ENCODE data around the gene PAX5. TPM values are rescaled to one million over a fixed set of nuclear protein-coding genes. Genes with fewer than 3 reads are reported as not detected.

The PAX5 gene
- total RNA-seq, 1 experiment from 2014 or later, result 0.39 TPM

- H2AK5ac ChIP-seq (ENCODE audit: insufficient read length, low read length), result no peak overlapping the region
- no peak overlapping the region for H3T11ph ChIP-seq (ENCODE audit: low read length)
- no peak overlapping the region for H3K4ac ChIP-seq (ENCODE audit: low read depth, low read length)
- peaks cover 5% of the 10 kb centered on the region for H3K9me3 ChIP-seq (ENCODE audit: control insufficient read depth, low read depth, low read length)
- H2AFZ ChIP-seq (ENCODE audit: low read length), result no peak overlapping the region
- Mint-ChIP-seq H3K4me1 (peaks cover 0 to 3% of the 10 kb centered on the region in 2 experiments; a peak in 1 of 4 replicates), H3K27me3 (ENCODE audit: low read depth) (peaks cover 27% of the 10 kb centered on the region), H3K9me3 (peaks cover 7 to 11% of the 10 kb centered on the region in 2 experiments), H3K27ac (no peak overlapping the region), H3K36me3 (ENCODE audit: insufficient read depth in 1 of 3, low read depth in 3 of 3) (peaks cover 0 to 7% (median 3%) of the 10 kb centered on the region in 3 experiments; a peak in 4 of 7 replicates), H3K4me3 (no peak overlapping the region)
- no peaks in the 10 kb centered on the region for H3K79me1 ChIP-seq (ENCODE audit: insufficient read depth, low read depth, low read length, poor library complexity, severe bottlenecking)
- no CpG with 5 or more reads among the region's 3 CpGs for WGBS (ENCODE audit: extremely low coverage, insufficient read length, low lambda C conversion rate)
- no peak overlapping the region for H3K14ac ChIP-seq (ENCODE audit: insufficient read depth, low read length)
- H3K9ac ChIP-seq (ENCODE audit: extremely low read depth, insufficient read length, low read length), result no peak overlapping the region
- H3K4me2 ChIP-seq (ENCODE audit: insufficient read depth, insufficient read length, low read length), result no peak overlapping the region
- no peaks in the 10 kb centered on the region for H4K20me1 ChIP-seq (ENCODE audit: control insufficient read depth, insufficient read depth, insufficient read length)
- H2BK12ac ChIP-seq (ENCODE audit: insufficient read length, low read depth, low read length), result no peak overlapping the region
- no peak overlapping the region for H2BK120ac ChIP-seq (ENCODE audit: low read depth, low read length, poor library complexity, severe bottlenecking)
- H3K23me2 ChIP-seq (ENCODE audit: insufficient read length, low read depth, low read length, poor library complexity, severe bottlenecking), result no peaks in the 10 kb centered on the region
- no peak overlapping the region for H4K8ac ChIP-seq (replicated peaks; ENCODE audit: insufficient read length, low read depth, low read length)
- no peak overlapping the region for H2BK5ac ChIP-seq (ENCODE audit: insufficient read length, low read length)
- H4K91ac ChIP-seq (ENCODE audit: insufficient read length, low read depth, low read length), result no peak overlapping the region
- H3K27me3 ChIP-seq (ENCODE audit: insufficient read depth, low read length), result peaks cover 2% of the 10 kb centered on the region; the same call in 1 of the 2 replicates
- H2BK20ac ChIP-seq (ENCODE audit: low read depth, low read length, poor library complexity, severe bottlenecking), result no peak overlapping the region
- H3K56ac ChIP-seq (ENCODE audit: insufficient read length, low read depth, low read length), result no peak overlapping the region
- no peaks in the 10 kb centered on the region for H3K4me1 ChIP-seq (ENCODE audit: insufficient read depth, low read length)
- H2BK15ac ChIP-seq (ENCODE audit: low read depth, low read length), result no peak overlapping the region
- TF ChIP-seq CTCF (conservative IDR thresholded peaks at IDR 0.05), result no peak
- H3K27ac ChIP-seq (ENCODE audit: insufficient read length, low read depth, low read length), result no peak overlapping the region
- H3K79me2 ChIP-seq (ENCODE audit: insufficient read depth, low read length), result no peaks in the 10 kb centered on the region
- H4K5ac ChIP-seq (ENCODE audit: insufficient read length, low read depth, low read length), result no peak overlapping the region
- H3K23ac ChIP-seq (ENCODE audit: insufficient read length, low read depth, low read length), result no peak overlapping the region
- DNase-seq, result no peak
- no peak overlapping the region for H3K18ac ChIP-seq (ENCODE audit: insufficient read length, low read depth, low read length)
These were observed 159.8 kb downstream of the PAX5 start for GRCh38 chr9:36874261-36874660.
